PC-3 (cell line): Measurements from ENCODE around the gene LUZP4. TPM values are rescaled to one million over a fixed set of nuclear protein-coding genes. Genes with fewer than 3 reads are reported as not detected.

Source experiments
- ATAC-seq: fragments of 200-7000 bp; cut with Tn5 transposase; 2 replicates; pipeline ENCODE4 v1.9.1; 2020; ENCODE audit warnings: mild to moderate bottlenecking, moderate library complexity
- BruUV-seq: library from RNA; stranded (reverse); fragments of 400-500 nt; replicated peaks from 2 replicates; lab custom pipeline; 2021; lab: Mats Ljungman, UMichigan
- CTCF ChIA-PET: fragments of 300-600 bp; sonication (Branson Sonifier 250); formaldehyde crosslinking; loops from one replicate; lab custom pipeline; 2022; ENCODE audit warnings: antibody characterized with exemption; lab: Charles Lee
- POLR2A ChIA-PET: fragments of 300-600 bp; sonication (Branson Sonifier 250); formaldehyde crosslinking; loops from one replicate; lab custom pipeline; 2022; ENCODE audit warnings: antibody characterized with exemption; ENCODE audit not compliant: unreplicated experiment; lab: Charles Lee
- DNase-seq: peaks from one replicate; pipeline ENCODE4 v3.0.0-alpha.2; 2015
- H2AFZ ChIP-seq: fragments of 300-600 bp; sonication (generic); 2 replicates; pipeline ENCODE4 v1.6.0; 2016; ENCODE audit warnings: antibody characterized with exemption, low read length
- H3F3A ChIP-seq: fragments of 300-600 bp; sonication (generic); one replicate; pipeline ENCODE4 v1.6.0; 2017; ENCODE audit warnings: antibody characterized with exemption, low read length, control low read depth, mild to moderate bottlenecking; ENCODE audit not compliant: unreplicated experiment
- H3K27ac ChIP-seq: fragments of 300-600 bp; sonication (generic); 2 replicates; pipeline ENCODE4 v1.5.1; 2016; ENCODE audit warnings: mild to moderate bottlenecking, low read length
- H3K27me3 ChIP-seq: fragments of 300-600 bp; sonication (generic); 2 replicates; pipeline ENCODE4 v1.6.1; 2016; ENCODE audit warnings: low read length, mixed read lengths
- H3K36me3 ChIP-seq: fragments of 300-600 bp; sonication (generic); 2 replicates; pipeline ENCODE4 v1.6.1; 2016; ENCODE audit warnings: low read depth, mixed run types, low read length, mixed read lengths
- H3K4me1 ChIP-seq: fragments of 300-600 bp; sonication (generic); 2 replicates; pipeline ENCODE4 v1.5.1; 2016; ENCODE audit warnings: low read length; ENCODE audit not compliant: insufficient read depth
- H3K4me2 ChIP-seq: fragments of 300-600 bp; sonication (generic); 2 replicates; pipeline ENCODE4 v1.6.0; 2016; ENCODE audit warnings: low read length
- H3K4me3 ChIP-seq: fragments of 300-600 bp; sonication (generic); 2 replicates; pipeline ENCODE4 v1.5.1; 2016; ENCODE audit warnings: mild to moderate bottlenecking, low read length, mixed read lengths
- H3K79me2 ChIP-seq: fragments of 300-600 bp; sonication (generic); 2 replicates; pipeline ENCODE4 v1.6.1; 2017; ENCODE audit warnings: low read length, mixed read lengths
- H3K9ac ChIP-seq: fragments of 300-600 bp; sonication (generic); 2 replicates; pipeline ENCODE4 v1.6.0; 2016; ENCODE audit warnings: mild to moderate bottlenecking, low read length
- H3K9me2 ChIP-seq: fragments of 300-600 bp; sonication (generic); replicated peaks from 2 replicates; pipeline ENCODE4 v1.6.1; 2016; ENCODE audit warnings: mixed run types, low read length, mixed read lengths
- H3K9me3 ChIP-seq: fragments of 300-600 bp; sonication (generic); 2 replicates; pipeline ENCODE4 v1.6.1; 2016; ENCODE audit warnings: low read length, mixed read lengths
- H4K20me1 ChIP-seq: fragments of 300-600 bp; sonication (generic); 2 replicates; pipeline ENCODE4 v1.6.1; 2016; ENCODE audit warnings: low read length, mixed read lengths
- EZH2 ChIP-seq: fragments of 300-600 bp; sonication (generic); IDR thresholded peaks from one replicate; pipeline ENCODE4 v1.6.1; 2017; ENCODE audit warnings: antibody characterized with exemption, mild to moderate bottlenecking, low read length; ENCODE audit not compliant: unreplicated experiment
- EZH2phosphoT487 ChIP-seq: fragments of 300-600 bp; sonication (generic); IDR thresholded peaks from 2 replicates; pipeline ENCODE4 v1.6.1; 2018; ENCODE audit warnings: mild to moderate bottlenecking, antibody characterized with exemption, low read length, borderline replicate concordance
- intact Hi-C: fragments of 100-400 bp; cut with micrococcal nuclease; formaldehyde crosslinking; loops from 2 replicates; pipeline ENCODE4 v1.9.0; 2023
- total RNA-seq: library from RNA; depleted of rRNA; stranded (reverse); fragments of >200 nt; gene quantifications from 2 replicates; pipeline ENCODE4 v1.2.3, GENCODE V29; 2014
- TF ChIP-seq, protein P1 (sequence below): fragments of 300-600 bp; sonication (generic); conservative IDR thresholded peaks from 2 replicates; pipeline ENCODE4 v1.5.1; 2017; ENCODE audit warnings: antibody characterized with exemption, low read depth, mild to moderate bottlenecking, low read length

Gene LUZP4
- total RNA-seq, 1 experiment from 2014 or later = not detected

DNA sequence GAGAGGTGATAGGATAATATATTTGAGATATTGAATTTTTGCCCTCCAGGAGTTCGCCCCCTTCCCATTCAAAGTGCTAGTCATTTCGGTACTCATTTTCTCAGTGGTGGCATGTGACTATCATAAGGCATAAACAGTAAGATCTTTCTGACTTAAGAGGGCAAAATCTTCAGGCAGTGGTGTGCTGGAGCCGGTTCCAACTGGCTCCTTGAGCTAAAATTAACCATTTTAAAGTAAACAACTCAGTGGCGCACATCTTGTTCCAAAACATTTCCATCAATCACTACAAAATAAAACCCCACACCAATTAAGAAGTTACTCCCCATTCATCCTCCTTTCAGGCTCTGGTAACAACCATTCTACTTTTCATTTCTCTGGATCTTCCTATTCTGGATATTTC is 43.3 kb downstream of the LUZP4 start:
- DNase-seq = no peak
- Histone ChIP-seq H3K36me3 (no peaks in the 10 kb centered on the region), H3K9me2 (no peaks in the 10 kb centered on the region), H3F3A (no peaks in the 10 kb centered on the region), H3K27me3 (no peaks in the 10 kb centered on the region), H3K9ac (no peak overlapping the region), H3K9me3 (no peaks in the 10 kb centered on the region), H2AFZ (no peak overlapping the region), H4K20me1 (no peaks in the 10 kb centered on the region), H3K4me1 (no peaks in the 10 kb centered on the region), H3K4me3 (no peak overlapping the region), H3K79me2 (no peaks in the 10 kb centered on the region), H3K4me2 (no peak overlapping the region), H3K27ac (no peak overlapping the region)
- POLR2A ChIA-PET = no interaction called here
- BruUV-seq = no TSS peak
- intact Hi-C loops = loop anchor here (10.0 kb wide), 1 partner anchor 612 kb away; no protein-coding TSS in a partner anchor
- TF ChIP-seq EZH2 (no peak), EZH2phosphoT487 (no peak)
- TF ChIP-seq, protein P1, sequence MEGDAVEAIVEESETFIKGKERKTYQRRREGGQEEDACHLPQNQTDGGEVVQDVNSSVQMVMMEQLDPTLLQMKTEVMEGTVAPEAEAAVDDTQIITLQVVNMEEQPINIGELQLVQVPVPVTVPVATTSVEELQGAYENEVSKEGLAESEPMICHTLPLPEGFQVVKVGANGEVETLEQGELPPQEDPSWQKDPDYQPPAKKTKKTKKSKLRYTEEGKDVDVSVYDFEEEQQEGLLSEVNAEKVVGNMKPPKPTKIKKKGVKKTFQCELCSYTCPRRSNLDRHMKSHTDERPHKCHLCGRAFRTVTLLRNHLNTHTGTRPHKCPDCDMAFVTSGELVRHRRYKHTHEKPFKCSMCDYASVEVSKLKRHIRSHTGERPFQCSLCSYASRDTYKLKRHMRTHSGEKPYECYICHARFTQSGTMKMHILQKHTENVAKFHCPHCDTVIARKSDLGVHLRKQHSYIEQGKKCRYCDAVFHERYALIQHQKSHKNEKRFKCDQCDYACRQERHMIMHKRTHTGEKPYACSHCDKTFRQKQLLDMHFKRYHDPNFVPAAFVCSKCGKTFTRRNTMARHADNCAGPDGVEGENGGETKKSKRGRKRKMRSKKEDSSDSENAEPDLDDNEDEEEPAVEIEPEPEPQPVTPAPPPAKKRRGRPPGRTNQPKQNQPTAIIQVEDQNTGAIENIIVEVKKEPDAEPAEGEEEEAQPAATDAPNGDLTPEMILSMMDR = no peak
- ATAC-seq = no peak
- CTCF ChIA-PET = no interaction called here

DNA sequence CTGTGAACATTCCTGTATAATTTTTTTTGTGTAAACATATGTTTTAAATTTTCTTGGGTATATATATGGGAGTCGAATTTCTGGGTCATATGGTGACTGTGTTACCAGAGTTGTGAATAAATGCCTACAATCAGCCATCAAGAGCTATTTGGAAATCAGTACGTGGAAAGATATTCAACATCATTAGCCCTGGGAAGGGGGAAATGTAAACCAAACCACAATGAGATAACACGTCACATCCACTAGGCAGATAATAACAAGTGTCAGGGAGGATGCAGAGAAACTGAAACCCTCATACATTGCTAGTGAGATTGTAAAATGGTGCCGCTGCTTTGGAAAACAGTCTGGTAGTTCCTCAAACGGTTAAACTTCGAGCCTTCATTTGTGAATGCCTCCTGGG is 43.9 kb downstream of the LUZP4 start:
- no peak overlapping the region for H3K9ac ChIP-seq
- H3K4me1 ChIP-seq = no peaks in the 10 kb centered on the region
- ATAC-seq = no peak
- POLR2A ChIA-PET = no interaction called here
- H3K9me3 ChIP-seq = no peaks in the 10 kb centered on the region
- H3K27me3 ChIP-seq = no peaks in the 10 kb centered on the region
- H3K36me3 ChIP-seq = no peaks in the 10 kb centered on the region
- DNase-seq = no peak
- no peak overlapping the region for H2AFZ ChIP-seq
- no peak overlapping the region for H3K27ac ChIP-seq
- H4K20me1 ChIP-seq = no peaks in the 10 kb centered on the region
- no TSS peak for BruUV-seq
- H3K4me3 ChIP-seq = no peak overlapping the region
- TF ChIP-seq, protein P1 = no peak
- TF ChIP-seq EZH2 (no peak), EZH2phosphoT487 (no peak)
- H3K9me2 ChIP-seq = no peaks in the 10 kb centered on the region
- H3K4me2 ChIP-seq = no peak overlapping the region
- H3F3A ChIP-seq = no peaks in the 10 kb centered on the region
- intact Hi-C loops = loop anchor here (10.0 kb wide), 1 partner anchor 611 kb away; no protein-coding TSS in a partner anchor
- no peaks in the 10 kb centered on the region for H3K79me2 ChIP-seq
- CTCF ChIA-PET = no interaction called here

DNA sequence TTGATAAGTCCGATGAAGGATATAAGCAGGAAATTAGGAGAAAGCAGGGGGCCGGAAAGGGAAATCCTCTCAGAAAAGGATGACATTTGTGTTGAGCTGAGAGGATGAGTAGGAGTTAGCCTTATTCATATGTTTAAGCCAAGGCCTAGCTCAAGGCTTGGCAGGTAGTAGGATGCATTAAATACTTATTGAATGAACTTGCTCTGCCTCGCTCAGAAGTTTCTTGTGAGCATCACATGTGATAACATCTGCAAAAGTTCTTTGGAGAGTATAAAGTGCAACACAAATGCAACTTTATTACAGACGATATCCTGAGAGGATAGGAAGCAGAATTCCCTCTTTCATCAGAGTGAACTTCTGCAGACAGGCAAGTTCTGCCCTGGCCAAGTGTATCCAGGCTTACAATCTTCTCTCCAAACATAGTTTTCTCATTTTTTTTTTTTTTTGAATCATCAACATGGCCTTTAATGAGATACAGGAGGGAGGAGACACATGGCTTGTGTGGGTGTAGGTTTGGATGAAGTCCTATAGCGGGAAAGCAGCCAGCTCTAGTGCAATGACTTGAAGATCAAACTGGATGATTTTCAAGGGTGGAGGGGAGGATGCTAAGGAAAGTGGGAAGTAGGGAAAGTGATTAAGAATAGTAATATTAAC is 48.1 kb downstream of the LUZP4 start:
- Histone ChIP-seq H3K4me3 (no peak overlapping the region), H3K9me2 (no peaks in the 10 kb centered on the region), H3K9me3 (no peaks in the 10 kb centered on the region), H3K4me2 (no peak overlapping the region), H3K9ac (no peak overlapping the region), H4K20me1 (no peaks in the 10 kb centered on the region), H3K36me3 (no peaks in the 10 kb centered on the region), H3K27ac (no peak overlapping the region), H3K79me2 (no peaks in the 10 kb centered on the region), H3K4me1 (0 out of 2 replicates have a peak, but pooled peaks cover 3% of the 10 kb centered on the region), H3K27me3 (no peaks in the 10 kb centered on the region), H2AFZ (no peak overlapping the region), H3F3A (no peaks in the 10 kb centered on the region)
- TF ChIP-seq EZH2 = no peak
- TF ChIP-seq, protein P1 = no peak
- TF ChIP-seq EZH2phosphoT487 = no peak
- POLR2A ChIA-PET = no interaction called here
- ATAC-seq = no peak
- intact Hi-C loops = loop anchor here (10.0 kb wide), 1 partner anchor 607 kb away; no protein-coding TSS in a partner anchor
- CTCF ChIA-PET = no interaction called here
- BruUV-seq = no TSS peak
- DNase-seq = no peak
